GM23338 (cell line): Measurements from ENCODE around the gene RBBP8. TPM values are rescaled to one million over a fixed set of nuclear protein-coding genes. Genes with fewer than 3 reads are reported as not detected.
A peak's percentile ranks its signal among the peaks of the same experiment; 100 is the strongest.

Source experiments
- ATAC-seq: fragments of 200-7000 bp; cut with Tn5 transposase; 3 replicates; pipeline ENCODE4 v1.9.1; 2020
- DNase-seq: peaks from one replicate; pipeline ENCODE4 v3.0.0-alpha.2; 2015; ENCODE audit warnings: low spot score
- H2AFZ ChIP-seq: fragments of 200-600 bp; sonication (generic); 2 replicates; pipeline ENCODE4 v1.8.0; 2016; ENCODE audit warnings: antibody characterized with exemption, mild to moderate bottlenecking, moderate library complexity
- H3F3A ChIP-seq: fragments of 200-600 bp; sonication (generic); replicated peaks from 2 replicates; pipeline ENCODE4 v1.8.0; 2017; ENCODE audit warnings: antibody characterized with exemption, mixed run types, low read depth
- H3K27ac ChIP-seq: fragments of 200-600 bp; sonication (generic); 2 replicates; pipeline ENCODE4 v1.6.1; 2016; ENCODE audit warnings: low read depth
- H3K27me3 ChIP-seq: fragments of 200-600 bp; sonication (generic); 2 replicates; pipeline ENCODE4 v1.8.0; 2016; ENCODE audit warnings: mild to moderate bottlenecking, mixed run types, moderate library complexity; ENCODE audit not compliant: insufficient read depth
- H3K36me3 ChIP-seq: fragments of 200-600 bp; sonication (generic); 2 replicates; pipeline ENCODE4 v1.8.0; 2016; ENCODE audit warnings: mild to moderate bottlenecking; ENCODE audit not compliant: insufficient read depth
- H3K4me1 ChIP-seq: fragments of 200-600 bp; sonication (generic); 2 replicates; pipeline ENCODE4 v1.8.0; 2016; ENCODE audit warnings: mild to moderate bottlenecking, moderate library complexity; ENCODE audit not compliant: insufficient read depth
- H3K4me2 ChIP-seq: fragments of 200-600 bp; sonication (generic); 2 replicates; pipeline ENCODE4 v1.7.1; 2017; ENCODE audit warnings: mixed run types
- H3K4me3 ChIP-seq: fragments of 200-600 bp; sonication (generic); 2 replicates; pipeline ENCODE4 v1.6.1; 2016; ENCODE audit warnings: mixed run types
- H3K79me2 ChIP-seq: fragments of 200-600 bp; sonication (generic); replicated peaks from 2 replicates; pipeline ENCODE4 v1.8.0; 2017; ENCODE audit warnings: mild to moderate bottlenecking; ENCODE audit not compliant: insufficient read depth
- H3K9me2 ChIP-seq: fragments of 200-600 bp; sonication (generic); 2 replicates; pipeline ENCODE4 v1.8.0; 2017; ENCODE audit not compliant: insufficient read depth
- H4K20me1 ChIP-seq: fragments of 200-600 bp; sonication (generic); replicated peaks from 2 replicates; pipeline ENCODE4 v1.8.0; 2017; ENCODE audit warnings: mild to moderate bottlenecking; ENCODE audit not compliant: insufficient read depth
- H3K27ac Mint-ChIP-seq: 2 replicates; pipeline ENCODE4 v1.8.0; 2020; ENCODE audit warnings: inconsistent platforms, mild to moderate bottlenecking, moderate library complexity, mixed read lengths
- H3K27me3 Mint-ChIP-seq: 3 replicates; pipeline ENCODE4 v1.8.0; 2022; ENCODE audit warnings: low read depth, mild to moderate bottlenecking, moderate library complexity, mixed read lengths, inconsistent platforms; ENCODE audit not compliant: insufficient read depth, poor library complexity
- H3K36me3 Mint-ChIP-seq: 3 replicates; pipeline ENCODE4 v1.8.0; 2021; ENCODE audit warnings: low read depth, mild to moderate bottlenecking, inconsistent platforms, moderate library complexity, mixed read lengths
- H3K4me1 Mint-ChIP-seq: 3 replicates; pipeline ENCODE4 v1.8.0; 2020; ENCODE audit warnings: mild to moderate bottlenecking, inconsistent platforms, mixed read lengths
- H3K4me3 Mint-ChIP-seq: 3 replicates; pipeline ENCODE4 v1.8.0; 2021; ENCODE audit warnings: moderate library complexity, mild to moderate bottlenecking, inconsistent platforms, mixed read lengths
- H3K9me3 Mint-ChIP-seq: 3 replicates; pipeline ENCODE4 v1.8.0; 2020; ENCODE audit warnings: moderate library complexity, mild to moderate bottlenecking, inconsistent platforms, mixed read lengths
- CREB1 ChIP-seq: fragments of 250-450 bp; sonication (Bioruptor Pico); IDR thresholded peaks from 2 replicates; pipeline ENCODE4 v1.5.0; 2020; ENCODE audit warnings: low read depth, mild to moderate bottlenecking, moderate library complexity
- EZH2phosphoT487 ChIP-seq: fragments of 200-600 bp; sonication (generic); IDR thresholded peaks from one replicate; pipeline ENCODE4 v1.8.1; 2018; ENCODE audit warnings: antibody characterized with exemption; ENCODE audit not compliant: unreplicated experiment
- JUNB ChIP-seq: IDR thresholded peaks from one replicate; pipeline ENCODE4 v1.6.1; 2016; ENCODE audit warnings: antibody characterized with exemption; ENCODE audit not compliant: unreplicated experiment
- NANOG ChIP-seq: IDR thresholded peaks from 2 replicates; pipeline ENCODE4 v1.6.1; 2016; ENCODE audit warnings: antibody characterized with exemption, borderline replicate concordance
- POLR2AphosphoS5 ChIP-seq: IDR thresholded peaks from 2 replicates; pipeline ENCODE4 v1.6.1; 2016; ENCODE audit warnings: antibody characterized with exemption, low read depth
- STAT1 ChIP-seq: IDR thresholded peaks from one replicate; pipeline ENCODE4 v1.6.1; 2016; ENCODE audit warnings: antibody characterized with exemption; ENCODE audit not compliant: unreplicated experiment
- ZNF114 ChIP-seq: fragments of 250-450 bp; sonication (Bioruptor Pico); IDR thresholded peaks from 2 replicates; pipeline ENCODE4 v1.5.0; 2020; ENCODE audit warnings: mild to moderate bottlenecking, moderate library complexity
- ZNF331 ChIP-seq: fragments of 250-450 bp; sonication (Bioruptor Pico); IDR thresholded peaks from 2 replicates; pipeline ENCODE4 v1.5.0; 2020; ENCODE audit warnings: low read depth, mild to moderate bottlenecking, moderate library complexity
- polyA plus RNA-seq: library from polyadenylated mRNA; unstranded; fragments of >200 nt; fragmentation: Nextera tagmentation; extraction: Ambion mirVana; gene quantifications from 2 replicates; pipeline ENCODE4 v1.2.1, GENCODE V29; 2016
- total RNA-seq: library from RNA; depleted of rRNA; stranded (reverse); fragments of >200 nt; shearing (Covaris generic); gene quantifications from 2 replicates; pipeline ENCODE4 v1.2.3, GENCODE V29; 2014
- TF ChIP-seq, protein P1 (sequence below), 2 experiments: fragments of 200-600 bp in 1 of 2; sonication (generic) in 1 of 2; conservative IDR thresholded peaks; 2 replicates each; pipeline versions ENCODE4 v1.5.1 to v1.6.1; 2016 to 2017; ENCODE audit warnings: antibody characterized with exemption in 2 of 2, low read depth in 2 of 2, mild to moderate bottlenecking in 2 of 2, moderate library complexity in 1 of 2
- TF ChIP-seq, protein P2 (sequence below): IDR thresholded peaks from one replicate; pipeline ENCODE4 v1.6.1; 2018; ENCODE audit warnings: antibody characterized with exemption; ENCODE audit not compliant: unreplicated experiment
- TF ChIP-seq, protein P3 (sequence below): IDR thresholded peaks from 2 replicates; pipeline ENCODE4 v1.6.1; 2016; ENCODE audit warnings: antibody characterized with exemption

The RBBP8 gene
- total and polyA plus RNA-seq, 2 experiments from 2014 or later: 53.3 to 55.6 TPM

DNA sequence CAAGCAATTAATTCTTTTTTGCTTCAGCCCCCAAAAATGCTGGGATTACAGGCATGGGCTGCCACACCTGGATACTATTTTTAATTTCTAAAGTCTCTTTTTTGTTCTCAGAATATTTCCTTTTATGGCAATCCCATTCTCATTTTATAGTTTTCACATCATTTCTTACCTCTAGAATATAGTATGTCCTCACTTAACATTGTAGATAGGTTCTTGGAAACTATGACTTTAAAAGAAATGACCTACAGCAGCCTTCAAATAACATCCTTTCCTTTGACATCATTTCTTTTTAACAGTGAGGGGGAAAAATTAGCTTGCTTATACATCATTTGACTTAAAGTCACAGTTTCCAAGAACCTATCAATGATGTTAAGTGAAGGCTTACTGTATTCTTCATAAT, 31.6 kb downstream of the RBBP8 start:
- Mint-ChIP-seq H3K36me3 (peaks cover 23% of the 10 kb centered on the region), H3K27me3 (no peaks in the 10 kb centered on the region), H3K27ac (no peak overlapping the region), H3K4me3 (no peak overlapping the region), H3K4me1 (no peaks in the 10 kb centered on the region), H3K9me3 (no peaks in the 10 kb centered on the region)
- no peak overlapping the region for H2AFZ ChIP-seq
- no peak for DNase-seq
- no peaks in the 10 kb centered on the region for H3K4me1 ChIP-seq
- peaks cover 8% of the 10 kb centered on the region for H3K79me2 ChIP-seq
- H3K27me3 ChIP-seq: no peaks in the 10 kb centered on the region
- no peak overlapping the region for H3K4me2 ChIP-seq
- no peaks in the 10 kb centered on the region for H3K9me2 ChIP-seq
- no peaks in the 10 kb centered on the region for H4K20me1 ChIP-seq
- TF ChIP-seq, protein P1, sequence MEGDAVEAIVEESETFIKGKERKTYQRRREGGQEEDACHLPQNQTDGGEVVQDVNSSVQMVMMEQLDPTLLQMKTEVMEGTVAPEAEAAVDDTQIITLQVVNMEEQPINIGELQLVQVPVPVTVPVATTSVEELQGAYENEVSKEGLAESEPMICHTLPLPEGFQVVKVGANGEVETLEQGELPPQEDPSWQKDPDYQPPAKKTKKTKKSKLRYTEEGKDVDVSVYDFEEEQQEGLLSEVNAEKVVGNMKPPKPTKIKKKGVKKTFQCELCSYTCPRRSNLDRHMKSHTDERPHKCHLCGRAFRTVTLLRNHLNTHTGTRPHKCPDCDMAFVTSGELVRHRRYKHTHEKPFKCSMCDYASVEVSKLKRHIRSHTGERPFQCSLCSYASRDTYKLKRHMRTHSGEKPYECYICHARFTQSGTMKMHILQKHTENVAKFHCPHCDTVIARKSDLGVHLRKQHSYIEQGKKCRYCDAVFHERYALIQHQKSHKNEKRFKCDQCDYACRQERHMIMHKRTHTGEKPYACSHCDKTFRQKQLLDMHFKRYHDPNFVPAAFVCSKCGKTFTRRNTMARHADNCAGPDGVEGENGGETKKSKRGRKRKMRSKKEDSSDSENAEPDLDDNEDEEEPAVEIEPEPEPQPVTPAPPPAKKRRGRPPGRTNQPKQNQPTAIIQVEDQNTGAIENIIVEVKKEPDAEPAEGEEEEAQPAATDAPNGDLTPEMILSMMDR (conservative IDR thresholded peaks at IDR 0.05; ENCODE audit: low read depth in 2 of 2): no peak
- TF ChIP-seq EZH2phosphoT487: no peak
- no peak overlapping the region for H3K27ac ChIP-seq
- no peaks in the 10 kb centered on the region for H3F3A ChIP-seq
- ATAC-seq: no peak
- no peaks in the 10 kb centered on the region for H3K36me3 ChIP-seq
- H3K4me3 ChIP-seq: no peak overlapping the region

DNA sequence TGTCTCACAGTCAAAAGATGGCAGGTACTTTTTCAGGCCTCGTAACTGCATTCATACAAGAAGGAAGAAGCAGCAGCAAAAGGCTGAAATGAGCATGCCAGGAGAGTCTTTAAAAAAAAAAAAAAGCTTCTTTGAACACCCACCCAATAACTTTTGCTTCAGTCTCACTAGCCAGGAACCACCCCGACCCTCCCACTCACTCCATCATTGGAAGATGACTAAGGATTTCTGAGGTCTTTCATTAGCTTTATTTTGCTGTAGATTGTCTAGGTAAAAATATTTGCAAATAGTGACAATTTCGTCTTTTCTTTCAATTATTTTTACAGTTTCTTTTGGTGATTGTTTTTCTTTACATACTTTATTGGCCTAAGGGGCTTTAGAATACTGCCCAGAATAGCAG, 37.9 kb downstream of the RBBP8 start:
- Histone ChIP-seq H3F3A (no peaks in the 10 kb centered on the region), H2AFZ (no peak overlapping the region), H4K20me1 (no peaks in the 10 kb centered on the region), H3K27ac (peak overlapping the region; percentile 40; the same call in 1 of the 2 replicates), H3K4me2 (no peak overlapping the region), H3K36me3 (no peaks in the 10 kb centered on the region), H3K4me1 (no peaks in the 10 kb centered on the region), H3K4me3 (no peak overlapping the region), H3K9me2 (no peaks in the 10 kb centered on the region), H3K27me3 (no peaks in the 10 kb centered on the region), H3K79me2 (peaks cover 3% of the 10 kb centered on the region; the same call in 1 of the 2 replicates)
- Mint-ChIP-seq H3K4me1 (no peaks in the 10 kb centered on the region), H3K4me3 (no peak overlapping the region), H3K27ac (peak overlapping the region; percentile 67; the same call in 1 of the 2 replicates), H3K27me3 (no peaks in the 10 kb centered on the region), H3K9me3 (no peaks in the 10 kb centered on the region), H3K36me3 (peaks cover 22% of the 10 kb centered on the region; the same call in 2 of the 3 replicates)
- DNase-seq: no peak
- ATAC-seq: no peak
- TF ChIP-seq JUNB (no peak), NANOG (no peak), POLR2AphosphoS5 (no peak), STAT1 (no peak), CREB1 (no peak), ZNF114 (CRISPR knock-in tag) (no peak), EZH2phosphoT487 (no peak), ZNF331 (CRISPR knock-in tag) (no peak)
- TF ChIP-seq, protein P1 (conservative IDR thresholded peaks at IDR 0.05; ENCODE audit: low read depth in 2 of 2): no peak
- TF ChIP-seq, protein P2, sequence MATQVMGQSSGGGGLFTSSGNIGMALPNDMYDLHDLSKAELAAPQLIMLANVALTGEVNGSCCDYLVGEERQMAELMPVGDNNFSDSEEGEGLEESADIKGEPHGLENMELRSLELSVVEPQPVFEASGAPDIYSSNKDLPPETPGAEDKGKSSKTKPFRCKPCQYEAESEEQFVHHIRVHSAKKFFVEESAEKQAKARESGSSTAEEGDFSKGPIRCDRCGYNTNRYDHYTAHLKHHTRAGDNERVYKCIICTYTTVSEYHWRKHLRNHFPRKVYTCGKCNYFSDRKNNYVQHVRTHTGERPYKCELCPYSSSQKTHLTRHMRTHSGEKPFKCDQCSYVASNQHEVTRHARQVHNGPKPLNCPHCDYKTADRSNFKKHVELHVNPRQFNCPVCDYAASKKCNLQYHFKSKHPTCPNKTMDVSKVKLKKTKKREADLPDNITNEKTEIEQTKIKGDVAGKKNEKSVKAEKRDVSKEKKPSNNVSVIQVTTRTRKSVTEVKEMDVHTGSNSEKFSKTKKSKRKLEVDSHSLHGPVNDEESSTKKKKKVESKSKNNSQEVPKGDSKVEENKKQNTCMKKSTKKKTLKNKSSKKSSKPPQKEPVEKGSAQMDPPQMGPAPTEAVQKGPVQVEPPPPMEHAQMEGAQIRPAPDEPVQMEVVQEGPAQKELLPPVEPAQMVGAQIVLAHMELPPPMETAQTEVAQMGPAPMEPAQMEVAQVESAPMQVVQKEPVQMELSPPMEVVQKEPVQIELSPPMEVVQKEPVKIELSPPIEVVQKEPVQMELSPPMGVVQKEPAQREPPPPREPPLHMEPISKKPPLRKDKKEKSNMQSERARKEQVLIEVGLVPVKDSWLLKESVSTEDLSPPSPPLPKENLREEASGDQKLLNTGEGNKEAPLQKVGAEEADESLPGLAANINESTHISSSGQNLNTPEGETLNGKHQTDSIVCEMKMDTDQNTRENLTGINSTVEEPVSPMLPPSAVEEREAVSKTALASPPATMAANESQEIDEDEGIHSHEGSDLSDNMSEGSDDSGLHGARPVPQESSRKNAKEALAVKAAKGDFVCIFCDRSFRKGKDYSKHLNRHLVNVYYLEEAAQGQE: no peak
- TF ChIP-seq, protein P3, sequence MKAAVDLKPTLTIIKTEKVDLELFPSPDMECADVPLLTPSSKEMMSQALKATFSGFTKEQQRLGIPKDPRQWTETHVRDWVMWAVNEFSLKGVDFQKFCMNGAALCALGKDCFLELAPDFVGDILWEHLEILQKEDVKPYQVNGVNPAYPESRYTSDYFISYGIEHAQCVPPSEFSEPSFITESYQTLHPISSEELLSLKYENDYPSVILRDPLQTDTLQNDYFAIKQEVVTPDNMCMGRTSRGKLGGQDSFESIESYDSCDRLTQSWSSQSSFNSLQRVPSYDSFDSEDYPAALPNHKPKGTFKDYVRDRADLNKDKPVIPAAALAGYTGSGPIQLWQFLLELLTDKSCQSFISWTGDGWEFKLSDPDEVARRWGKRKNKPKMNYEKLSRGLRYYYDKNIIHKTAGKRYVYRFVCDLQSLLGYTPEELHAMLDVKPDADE: no peak
